ENCODE results near the gene IPPK. TPM values are rescaled to one million over a fixed set of nuclear protein-coding genes. Genes with fewer than 3 reads are reported as not detected.
"Not testable (repeated sequence)": the region's sequence is repeated elsewhere in the genome, so short reads cannot be mapped to it uniquely, and the experiment has no call there.

IPPK gene
- total RNA-seq, 2 experiments from 2014 or later: 9.4 to 9.7 TPM

- Mint-ChIP-seq H3K4me3 (no peak overlapping the region), H3K27ac (no peak overlapping the region), H3K9me3 (no peaks in the 10 kb centered on the region), H3K36me3 (peaks cover 17% of the 10 kb centered on the region), H3K27me3 (no peaks in the 10 kb centered on the region), H3K4me1 (peaks cover 11% of the 10 kb centered on the region)
- ATAC-seq (ENCODE audit: low read depth): no peak
- POLR2A ChIA-PET: no interaction called here
- DNase-seq: peak; percentile 17
Observed at GRCh38 chr9:92635760-92636159, 34.2 kb downstream of the IPPK start.

GRCh38 chr9:92634712-92635605 is 35.0 kb downstream of the IPPK start:
- Mint-ChIP-seq H3K4me3 (no peak overlapping the region), H3K9me3 (no peaks in the 10 kb centered on the region), H3K27ac (no peak overlapping the region), H3K36me3 (peaks cover 20% of the 10 kb centered on the region), H3K4me1 (peaks cover 11% of the 10 kb centered on the region), H3K27me3 (no peaks in the 10 kb centered on the region)
- POLR2A ChIA-PET: no interaction called here
- DNase-seq (peak; percentile 74), ATAC-seq (ENCODE audit: low read depth) (peak; percentile 67)

- H3K27ac Mint-ChIP-seq: no peak overlapping the region
- H3K36me3 Mint-ChIP-seq: peaks cover 25% of the 10 kb centered on the region
- POLR2A ChIA-PET: no interaction called here
Observed at GRCh38 chr9:92633614-92634278, 36.2 kb downstream of the IPPK start.

GRCh38 chr9:92632641-92633040 is 37.3 kb downstream of the IPPK start:
- Mint-ChIP-seq H3K4me3 (no peak overlapping the region), H3K4me1 (peaks cover 11% of the 10 kb centered on the region), H3K27ac (no peak overlapping the region), H3K9me3 (no peaks in the 10 kb centered on the region), H3K36me3 (peaks cover 33% of the 10 kb centered on the region), H3K27me3 (no peaks in the 10 kb centered on the region)
- ATAC-seq (ENCODE audit: low read depth) (no peak), DNase-seq (peak; percentile 20)
- POLR2A ChIA-PET: no interaction called here

More at GRCh38 chr9:92633614-92634278, 36.2 kb downstream of the IPPK start:
- H3K9me3 Mint-ChIP-seq: no peaks in the 10 kb centered on the region
- no peak overlapping the region for H3K4me3 Mint-ChIP-seq
- DNase-seq: peak; percentile 15
- no peaks in the 10 kb centered on the region for H3K27me3 Mint-ChIP-seq
- no peak for ATAC-seq (ENCODE audit: low read depth)
- H3K4me1 Mint-ChIP-seq: peaks cover 11% of the 10 kb centered on the region

- DNase-seq: no peak
- H3K27ac Mint-ChIP-seq: peak overlapping the region; percentile 33
- no peaks in the 10 kb centered on the region for H3K27me3 Mint-ChIP-seq
- H3K9me3 Mint-ChIP-seq: no peaks in the 10 kb centered on the region
- POLR2A ChIA-PET: no interaction called here
- H3K4me1 Mint-ChIP-seq: peaks cover 11% of the 10 kb centered on the region
- ATAC-seq (ENCODE audit: low read depth): no peak
- peaks cover 35% of the 10 kb centered on the region for H3K36me3 Mint-ChIP-seq
- H3K4me3 Mint-ChIP-seq: no peak overlapping the region
Observed at GRCh38 chr9:92631452-92632343, 38.2 kb downstream of the IPPK start.

GRCh38 chr9:92627651-92628050 is 42.3 kb downstream of the IPPK start:
- no peak for DNase-seq

GRCh38 chr9:92626484-92626883 is 43.4 kb downstream of the IPPK start:
- peaks cover 1% of the 10 kb centered on the region for H3K4me1 Mint-ChIP-seq

More at GRCh38 chr9:92627651-92628050, 42.3 kb downstream of the IPPK start:
- Mint-ChIP-seq H3K36me3 (peaks cover 37% of the 10 kb centered on the region), H3K27ac (no peak overlapping the region), H3K27me3 (no peaks in the 10 kb centered on the region), H3K9me3 (no peaks in the 10 kb centered on the region), H3K4me3 (no peak overlapping the region), H3K4me1 (peaks cover 10% of the 10 kb centered on the region)
- no peak for ATAC-seq (ENCODE audit: low read depth)
- POLR2A ChIA-PET: no interaction called here

GRCh38 chr9:92623936-92624335 is 46.0 kb downstream of the IPPK start:
- ATAC-seq (ENCODE audit: low read depth); DNase-seq: not testable (repeated sequence)

More at GRCh38 chr9:92626484-92626883, 43.4 kb downstream of the IPPK start:
- Mint-ChIP-seq H3K9me3 (no peaks in the 10 kb centered on the region), H3K36me3 (peaks cover 35% of the 10 kb centered on the region), H3K4me3 (no peak overlapping the region), H3K27ac (no peak overlapping the region), H3K27me3 (no peaks in the 10 kb centered on the region)
- POLR2A ChIA-PET: no interaction called here
- no peak for ATAC-seq (ENCODE audit: low read depth)
- DNase-seq: no peak

GRCh38 chr9:92620845-92621244 is 49.1 kb downstream of the IPPK start:
- Mint-ChIP-seq H3K9me3 (no peaks in the 10 kb centered on the region), H3K27ac (no peak overlapping the region), H3K4me1 (no peaks in the 10 kb centered on the region), H3K4me3 (no peak overlapping the region), H3K36me3 (peaks cover 10% of the 10 kb centered on the region), H3K27me3 (no peaks in the 10 kb centered on the region)
- ATAC-seq (ENCODE audit: low read depth): no peak
- DNase-seq: no peak
- POLR2A ChIA-PET: no interaction called here

More at GRCh38 chr9:92623936-92624335, 46.0 kb downstream of the IPPK start:
- H3K9me3 Mint-ChIP-seq, H3K4me1 Mint-ChIP-seq, POLR2A ChIA-PET, H3K4me3 Mint-ChIP-seq, H3K27ac Mint-ChIP-seq, H3K27me3 Mint-ChIP-seq: not testable (repeated sequence)
- H3K36me3 Mint-ChIP-seq: peaks cover 26% of the 10 kb centered on the region

- H3K27me3 Mint-ChIP-seq: no peaks in the 10 kb centered on the region
- no peak for DNase-seq
- no peaks in the 10 kb centered on the region for H3K9me3 Mint-ChIP-seq
- H3K4me3 Mint-ChIP-seq: no peak overlapping the region
- no peaks in the 10 kb centered on the region for H3K4me1 Mint-ChIP-seq
- POLR2A ChIA-PET: no interaction called here
- no peak overlapping the region for H3K27ac Mint-ChIP-seq
- peaks cover 7% of the 10 kb centered on the region for H3K36me3 Mint-ChIP-seq
- ATAC-seq (ENCODE audit: low read depth): no peak
Observed at GRCh38 chr9:92619601-92620300, 50.2 kb downstream of the IPPK start.

- H3K4me3 Mint-ChIP-seq: no peak overlapping the region
- peaks cover 5% of the 10 kb centered on the region for H3K36me3 Mint-ChIP-seq
- no peaks in the 10 kb centered on the region for H3K4me1 Mint-ChIP-seq
- H3K27ac Mint-ChIP-seq: no peak overlapping the region
- H3K27me3 Mint-ChIP-seq: no peaks in the 10 kb centered on the region
- no peak for ATAC-seq (ENCODE audit: low read depth)
- POLR2A ChIA-PET: no interaction called here
- H3K9me3 Mint-ChIP-seq: no peaks in the 10 kb centered on the region
- no peak for DNase-seq
Observed at GRCh38 chr9:92618633-92619225, 51.2 kb downstream of the IPPK start.

GRCh38 chr9:92617951-92618510 is 51.9 kb downstream of the IPPK start:
- POLR2A ChIA-PET: no interaction called here
- Mint-ChIP-seq H3K36me3 (peaks cover 5% of the 10 kb centered on the region), H3K9me3 (no peaks in the 10 kb centered on the region), H3K4me1 (no peaks in the 10 kb centered on the region), H3K27me3 (no peaks in the 10 kb centered on the region), H3K27ac (no peak overlapping the region), H3K4me3 (no peak overlapping the region)
- ATAC-seq (ENCODE audit: low read depth) (no peak), DNase-seq (no peak)

Data from activated naive CD8-positive, alpha-beta T cell treated with anti-CD3 and anti-CD28 coated beads, Interleukin-2, amount 10 ng/mL, durations not matched to agents 7 days and 5 days (primary cell).